CD4-positive, CD25-positive, alpha-beta regulatory T cell (primary cell): Measurements from ENCODE around the gene GRIK4. TPM values are rescaled to one million over a fixed set of nuclear protein-coding genes. Genes with fewer than 3 reads are reported as not detected.

ENCODE experiments used
- ATAC-seq, 2 donors: fragments of 150-1000 bp; cut with Tn5 transposase; one replicate each; pipeline ENCODE4 v1.10.0; 2021; ENCODE audit warnings: low read depth in 2 of 2, moderate number of reproducible peaks in 2 of 2, moderate library complexity in 1 of 2
- DNase-seq, 3 donors: peaks; one replicate each; pipeline versions ENCODE4 v3.0.0 to v3.0.0-alpha.2; 2012 to 2022; ENCODE audit warnings: mixed read lengths in 1 of 3
- H3K27ac ChIP-seq: one replicate; pipeline ENCODE4 v1.7.0; 2013; ENCODE audit warnings: mild to moderate bottlenecking, low read length; ENCODE audit not compliant: insufficient read depth, poor library complexity, severe bottlenecking
- H3K27me3 ChIP-seq: one replicate; pipeline ENCODE4 v1.7.0; 2013; ENCODE audit warnings: low read length; ENCODE audit not compliant: control insufficient read depth, insufficient read depth
- H3K36me3 ChIP-seq: one replicate; pipeline ENCODE4 v1.7.0; 2013; ENCODE audit warnings: mild to moderate bottlenecking, low read length, moderate library complexity; ENCODE audit not compliant: control insufficient read depth, insufficient read depth
- H3K4me1 ChIP-seq: 2 replicates; pipeline ENCODE4 v1.7.0; 2013; ENCODE audit warnings: mild to moderate bottlenecking, low read length; ENCODE audit not compliant: insufficient read depth, control insufficient read depth, poor library complexity, severe bottlenecking
- H3K4me3 ChIP-seq: one replicate; pipeline ENCODE4 v1.7.0; 2013; ENCODE audit warnings: low read depth, mild to moderate bottlenecking, low read length, moderate library complexity
- H3K9me3 ChIP-seq, 2 experiments: 1 replicate in 1 of 2; 2 replicates in 1 of 2; pipeline ENCODE4 v1.7.0; 2013; ENCODE audit warnings: low read length in 2 of 2, mild to moderate bottlenecking in 1 of 2, moderate library complexity in 1 of 2; ENCODE audit not compliant: control insufficient read depth in 2 of 2
- H3K27ac Mint-ChIP-seq, 3 donors: one replicate each; pipeline ENCODE4 v1.8.0; 2020 to 2022; ENCODE audit warnings: mild to moderate bottlenecking in 3 of 3, mixed read lengths in 3 of 3, moderate library complexity in 2 of 3
- H3K27me3 Mint-ChIP-seq: one replicate; pipeline ENCODE4 v1.8.0; 2022; ENCODE audit warnings: mild to moderate bottlenecking, mixed read lengths
- H3K36me3 Mint-ChIP-seq: one replicate; pipeline ENCODE4 v1.8.0; 2020; ENCODE audit warnings: mixed read lengths
- H3K4me1 Mint-ChIP-seq, 4 donors: one replicate each; pipeline ENCODE4 v1.8.0; 2020 to 2022; ENCODE audit warnings: mixed read lengths in 4 of 4, mild to moderate bottlenecking in 1 of 4
- H3K4me3 Mint-ChIP-seq, 4 donors: one replicate each; pipeline ENCODE4 v1.8.0; 2020 to 2022; ENCODE audit warnings: mild to moderate bottlenecking in 4 of 4, mixed read lengths in 4 of 4, moderate library complexity in 3 of 4
- H3K9me3 Mint-ChIP-seq, 7 donors: one replicate each; pipeline ENCODE4 v1.8.0; 2020 to 2022; ENCODE audit warnings: mixed read lengths in 7 of 7, mild to moderate bottlenecking in 3 of 7, moderate library complexity in 2 of 7
- polyA plus RNA-seq, 4 donors: library from polyadenylated mRNA; unstranded; fragments of 300-500 nt; fragmentation: Illumina TruSeq; gene quantifications; one replicate each; pipeline ENCODE4 v1.2.3, GENCODE V29; 2021
- total RNA-seq: library from RNA; stranded (reverse); gene quantifications from one replicate; pipeline ENCODE4 v1.2.3, GENCODE V29; 2022

GRIK4 gene
- total and polyA plus RNA-seq, 5 donors from 2014 or later = not detected

DNA sequence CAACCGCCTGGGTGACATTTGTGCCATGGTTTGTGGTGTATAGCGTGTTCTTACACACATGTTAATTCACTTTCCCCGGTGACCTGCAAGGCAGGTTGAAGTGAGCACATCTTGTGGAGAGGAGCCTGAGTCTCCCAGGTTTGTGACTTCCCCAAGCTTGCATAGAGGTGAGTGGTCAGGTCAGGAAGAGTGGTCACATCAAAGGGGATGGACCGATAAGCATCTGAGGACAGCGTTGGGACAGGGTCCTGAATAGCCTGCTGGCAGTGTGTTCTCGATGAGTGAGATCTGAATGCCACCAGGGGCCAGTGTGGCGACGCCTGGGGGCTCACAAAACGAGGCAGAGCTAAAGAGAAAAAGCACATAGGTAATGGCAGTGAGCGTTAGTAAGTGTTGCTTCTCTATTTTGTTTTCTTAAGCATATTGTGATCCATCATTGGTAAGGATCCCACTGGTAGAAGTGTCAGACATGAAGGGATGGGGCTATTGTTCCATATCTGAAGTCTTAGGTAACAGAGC lies 154.6 kb downstream of the GRIK4 start:
- H3K36me3 ChIP-seq = no peaks in the 10 kb centered on the region
- Mint-ChIP-seq H3K4me1 (no peaks in the 10 kb centered on the region), H3K36me3 (no peaks in the 10 kb centered on the region), H3K4me3 (no peak overlapping the region), H3K27ac (no peak overlapping the region), H3K27me3 (peaks cover 4% of the 10 kb centered on the region), H3K9me3 (peaks cover 0 to under 1% (median 0%) of the 10 kb centered on the region in 7 donors)
- H3K27me3 ChIP-seq = no peaks in the 10 kb centered on the region
- ATAC-seq = no peak
- H3K4me3 ChIP-seq = no peak overlapping the region
- H3K4me1 ChIP-seq = no peaks in the 10 kb centered on the region
- no peaks in the 10 kb centered on the region for H3K9me3 ChIP-seq
- H3K27ac ChIP-seq = no peak overlapping the region
- DNase-seq = no peak

DNA sequence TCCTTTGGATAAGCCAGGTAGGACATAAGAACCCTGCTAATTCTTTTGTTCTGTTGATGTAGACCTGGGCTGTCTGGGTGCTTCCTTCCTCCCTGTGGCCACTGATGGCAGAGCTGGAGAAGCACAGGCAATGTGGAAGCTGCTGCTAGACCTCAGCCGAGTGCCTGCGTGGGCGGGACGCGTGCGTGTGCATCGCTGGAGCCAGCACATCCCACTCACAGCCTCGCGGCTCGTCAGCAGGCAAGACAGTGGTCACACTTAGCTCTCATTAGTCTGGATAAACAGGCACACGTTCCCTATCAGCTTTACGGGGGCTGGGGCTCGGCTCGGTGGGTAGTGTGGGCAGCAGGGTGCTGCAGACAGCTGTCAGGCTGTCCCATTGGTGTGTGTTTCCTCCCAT lies 155.7 kb downstream of the GRIK4 start:
- H3K36me3 ChIP-seq = no peaks in the 10 kb centered on the region
- no peaks in the 10 kb centered on the region for H3K27me3 ChIP-seq
- H3K27ac Mint-ChIP-seq = no peak overlapping the region
- no peak overlapping the region for H3K4me3 Mint-ChIP-seq
- DNase-seq (no peak), ATAC-seq (no peak)
- H3K27me3 Mint-ChIP-seq = no peaks in the 10 kb centered on the region
- H3K36me3 Mint-ChIP-seq = no peaks in the 10 kb centered on the region
- H3K9me3 Mint-ChIP-seq = peaks cover 0 to 6% (median 0%) of the 10 kb centered on the region in 7 donors
- H3K4me1 ChIP-seq = no peaks in the 10 kb centered on the region
- no peak overlapping the region for H3K4me3 ChIP-seq
- no peaks in the 10 kb centered on the region for H3K4me1 Mint-ChIP-seq
- no peak overlapping the region for H3K27ac ChIP-seq
- H3K9me3 ChIP-seq = no peaks in the 10 kb centered on the region

DNA sequence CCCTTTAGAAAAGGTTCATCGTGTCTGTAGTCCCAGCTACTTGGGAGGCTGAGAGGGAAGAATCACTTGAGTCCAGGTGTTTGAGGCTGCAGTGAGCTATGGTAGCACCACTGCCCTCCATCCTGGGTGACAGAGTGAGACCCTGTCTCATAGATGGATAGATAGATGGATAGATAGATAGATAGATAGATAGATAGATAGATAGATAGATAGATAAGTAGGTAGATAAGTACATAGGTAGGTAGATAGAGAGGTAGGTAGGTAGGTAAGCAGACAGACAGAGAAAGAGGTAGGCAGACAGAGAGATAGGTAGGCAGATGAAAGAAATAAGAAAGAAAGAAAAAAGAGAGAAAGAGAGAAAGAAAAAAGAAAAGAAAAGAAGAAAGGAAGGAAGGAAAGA lies 156.4 kb downstream of the GRIK4 start:
- no peaks in the 10 kb centered on the region for H3K36me3 ChIP-seq
- H3K27ac ChIP-seq = no peak overlapping the region
- no peaks in the 10 kb centered on the region for H3K4me1 Mint-ChIP-seq
- H3K9me3 ChIP-seq = no peaks in the 10 kb centered on the region
- DNase-seq (no peak), ATAC-seq (no peak)
- H3K27me3 ChIP-seq = no peaks in the 10 kb centered on the region
- no peak overlapping the region for H3K4me3 Mint-ChIP-seq
- no peaks in the 10 kb centered on the region for H3K4me1 ChIP-seq
- no peaks in the 10 kb centered on the region for H3K27me3 Mint-ChIP-seq
- peaks cover 0 to 9% (median 0%) of the 10 kb centered on the region in 7 donors for H3K9me3 Mint-ChIP-seq
- H3K36me3 Mint-ChIP-seq = no peaks in the 10 kb centered on the region
- no peak overlapping the region for H3K4me3 ChIP-seq
- H3K27ac Mint-ChIP-seq = no peak overlapping the region

DNA sequence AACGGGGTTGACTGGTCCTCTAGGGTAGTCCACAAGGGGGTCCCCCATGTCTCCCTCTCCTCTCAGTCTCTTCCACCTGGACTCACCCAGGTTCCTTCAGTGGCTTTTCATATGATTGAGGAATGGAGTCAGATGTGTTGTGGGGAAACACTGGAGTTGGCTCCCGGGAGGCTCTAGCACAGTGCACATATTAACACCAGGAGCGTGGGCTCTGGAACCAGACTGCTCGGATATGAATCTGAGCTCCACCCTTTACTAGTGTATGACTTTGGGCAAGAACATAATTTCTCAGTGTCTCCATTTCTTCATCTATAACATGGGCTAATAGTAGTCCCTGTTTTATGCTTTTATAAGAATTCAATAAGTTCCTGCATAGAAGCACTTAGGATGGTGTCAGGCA lies 157.0 kb downstream of the GRIK4 start:
- H3K27me3 Mint-ChIP-seq = no peaks in the 10 kb centered on the region
- no peaks in the 10 kb centered on the region for H3K9me3 ChIP-seq
- no peaks in the 10 kb centered on the region for H3K36me3 ChIP-seq
- H3K4me1 Mint-ChIP-seq = no peaks in the 10 kb centered on the region
- H3K36me3 Mint-ChIP-seq = no peaks in the 10 kb centered on the region
- H3K27ac Mint-ChIP-seq = no peak overlapping the region
- no peaks in the 10 kb centered on the region for H3K4me1 ChIP-seq
- H3K27ac ChIP-seq = no peak overlapping the region
- H3K9me3 Mint-ChIP-seq = peaks cover 0 to 9% (median 0%) of the 10 kb centered on the region in 7 donors
- ATAC-seq (no peak), DNase-seq (no peak)
- no peak overlapping the region for H3K4me3 ChIP-seq
- H3K27me3 ChIP-seq = no peaks in the 10 kb centered on the region
- no peak overlapping the region for H3K4me3 Mint-ChIP-seq

DNA sequence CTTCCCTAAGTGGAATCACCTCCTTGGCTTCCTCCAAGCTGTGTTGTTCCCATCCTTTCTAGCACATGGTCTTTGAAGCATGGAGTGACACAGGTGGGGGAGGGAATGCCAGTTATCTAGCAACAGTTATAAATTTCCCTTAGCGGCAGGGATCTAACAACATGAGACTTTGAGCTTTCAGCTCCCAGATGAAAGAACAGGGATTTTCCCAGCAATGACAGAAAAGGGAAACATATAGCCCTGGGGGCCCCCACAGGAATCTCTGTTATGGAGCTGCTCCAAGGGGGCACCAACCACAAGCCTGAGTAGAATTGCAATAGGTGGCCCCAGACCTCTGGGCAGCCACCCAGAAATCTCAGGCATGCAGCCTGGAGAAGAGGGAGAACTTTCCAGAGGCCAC lies 163.0 kb downstream of the GRIK4 start:
- no peak overlapping the region for H3K4me3 Mint-ChIP-seq
- H3K36me3 Mint-ChIP-seq = no peaks in the 10 kb centered on the region
- H3K9me3 Mint-ChIP-seq = peaks cover 0 to 9% (median 0%) of the 10 kb centered on the region in 7 donors
- H3K36me3 ChIP-seq = no peaks in the 10 kb centered on the region
- no peaks in the 10 kb centered on the region for H3K27me3 Mint-ChIP-seq
- ATAC-seq = no peak
- H3K9me3 ChIP-seq = no peaks in the 10 kb centered on the region
- H3K4me3 ChIP-seq = no peak overlapping the region
- no peak overlapping the region for H3K27ac Mint-ChIP-seq
- DNase-seq = no peak
- H3K27me3 ChIP-seq = peaks cover 2% of the 10 kb centered on the region
- H3K27ac ChIP-seq = no peak overlapping the region
- H3K4me1 ChIP-seq = no peaks in the 10 kb centered on the region
- H3K4me1 Mint-ChIP-seq = no peaks in the 10 kb centered on the region

DNA sequence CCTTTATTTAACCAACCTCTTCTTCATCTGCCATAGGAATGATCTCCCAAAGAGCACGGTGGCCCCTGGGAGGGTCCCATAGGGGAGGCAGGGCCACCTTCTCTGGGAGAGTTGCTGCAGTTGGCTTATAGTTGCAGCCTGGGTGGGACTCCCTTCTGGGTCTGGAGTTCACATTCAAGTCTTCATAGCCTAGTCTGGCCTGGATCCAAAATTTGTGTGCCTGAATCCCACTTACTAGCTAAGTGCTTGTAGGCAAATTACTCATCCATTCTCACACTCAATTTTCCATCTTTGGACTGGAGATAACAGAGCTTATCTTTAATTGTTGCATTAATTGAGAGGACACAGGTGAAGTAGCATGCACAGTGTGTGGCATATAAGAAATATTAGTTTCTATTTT lies 163.6 kb downstream of the GRIK4 start:
- Mint-ChIP-seq H3K9me3 (peaks cover 0 to 9% (median 0%) of the 10 kb centered on the region in 7 donors), H3K27me3 (no peaks in the 10 kb centered on the region), H3K4me1 (no peaks in the 10 kb centered on the region), H3K4me3 (no peak overlapping the region), H3K27ac (no peak overlapping the region), H3K36me3 (no peaks in the 10 kb centered on the region)
- Histone ChIP-seq H3K36me3 (no peaks in the 10 kb centered on the region), H3K27me3 (peaks cover 2% of the 10 kb centered on the region), H3K4me3 (no peak overlapping the region), H3K9me3 (no peaks in the 10 kb centered on the region), H3K4me1 (no peaks in the 10 kb centered on the region), H3K27ac (no peak overlapping the region)
- ATAC-seq (no peak), DNase-seq (no peak)

DNA sequence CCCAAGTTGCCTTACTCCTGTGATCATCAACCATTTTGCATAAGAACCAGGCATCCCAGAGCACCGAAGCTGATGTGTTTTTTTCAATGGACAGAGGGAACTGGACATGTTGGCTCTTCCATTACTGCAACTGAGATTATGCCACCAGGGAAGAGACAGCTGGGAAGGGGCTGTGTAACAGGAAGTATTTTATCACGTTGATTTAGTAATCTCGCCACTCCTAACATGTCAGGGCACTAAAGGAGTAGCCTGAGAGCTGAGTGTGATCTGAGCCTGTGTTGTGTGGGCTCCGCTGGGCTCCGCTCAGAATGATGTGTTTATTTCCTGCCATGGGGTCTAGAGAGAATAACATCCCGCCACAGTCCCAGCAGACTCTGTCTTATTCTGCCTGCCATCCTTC lies 165.4 kb downstream of the GRIK4 start:
- H3K27me3 ChIP-seq = peaks cover 2% of the 10 kb centered on the region
- H3K9me3 Mint-ChIP-seq = peaks cover 0 to 3% (median 0%) of the 10 kb centered on the region in 7 donors
- no peak overlapping the region for H3K4me3 Mint-ChIP-seq
- no peaks in the 10 kb centered on the region for H3K4me1 ChIP-seq
- no peak for DNase-seq
- no peak overlapping the region for H3K4me3 ChIP-seq
- H3K27ac Mint-ChIP-seq = no peak overlapping the region
- no peaks in the 10 kb centered on the region for H3K27me3 Mint-ChIP-seq
- H3K36me3 Mint-ChIP-seq = no peaks in the 10 kb centered on the region
- no peak overlapping the region for H3K27ac ChIP-seq
- ATAC-seq = no peak
- no peaks in the 10 kb centered on the region for H3K9me3 ChIP-seq
- no peaks in the 10 kb centered on the region for H3K36me3 ChIP-seq
- H3K4me1 Mint-ChIP-seq = no peaks in the 10 kb centered on the region

DNA sequence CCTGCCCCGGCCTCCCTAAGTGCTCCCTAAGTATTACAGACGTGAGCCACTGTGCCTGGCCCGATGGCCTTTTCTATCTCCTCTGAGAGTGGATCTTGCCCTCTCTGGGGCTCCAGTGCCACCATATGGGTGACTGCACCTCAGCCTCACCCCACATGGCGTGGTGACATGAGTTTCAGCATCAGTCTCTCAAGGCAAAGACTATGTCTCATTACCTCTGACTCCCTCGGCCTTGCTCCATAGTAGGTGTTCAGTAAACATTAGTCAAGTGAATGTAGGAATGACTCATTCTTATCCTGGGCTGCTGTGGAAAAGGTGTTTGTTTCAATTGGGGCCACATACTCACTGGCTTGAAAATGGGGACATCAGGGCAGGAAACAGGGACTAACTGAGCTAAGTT lies 168.8 kb downstream of the GRIK4 start:
- no peak for DNase-seq
- H3K36me3 ChIP-seq = no peaks in the 10 kb centered on the region
- Mint-ChIP-seq H3K9me3 (peaks cover 0 to 3% (median 0%) of the 10 kb centered on the region in 7 donors), H3K27me3 (peaks cover 10% of the 10 kb centered on the region), H3K27ac (no peak overlapping the region), H3K4me3 (no peak overlapping the region), H3K36me3 (no peaks in the 10 kb centered on the region), H3K4me1 (no peaks in the 10 kb centered on the region)
- H3K27ac ChIP-seq = no peak overlapping the region
- no peak for ATAC-seq
- H3K9me3 ChIP-seq = no peaks in the 10 kb centered on the region
- H3K4me3 ChIP-seq = no peak overlapping the region
- H3K4me1 ChIP-seq = no peaks in the 10 kb centered on the region
- H3K27me3 ChIP-seq = peaks cover 5% of the 10 kb centered on the region
